Heart left ventricle (tissue), 13 donors: ENCODE measurements around the gene OR8D4.

Experiments used
- CTCF ChIP-seq, 12 donors: fragments of 200-600 bp; sonication (generic) in 4 of 12; IDR thresholded peaks; one replicate each; pipeline versions ENCODE4 v1.5.0 to v1.8.0; 2018 to 2022; ENCODE audit warnings: antibody characterized with exemption in 12 of 12, mild to moderate bottlenecking in 5 of 12
- POLR2A ChIP-seq, 2 donors: fragments of 450-650 bp; IDR thresholded peaks; one replicate each; pipeline ENCODE4 v1.6.1; 2017; ENCODE audit warnings: antibody characterized with exemption in 2 of 2, mild to moderate bottlenecking in 2 of 2, moderate library complexity in 2 of 2
- donor health status: ischemic (EF 13 %, LVEDD 7.1; RV severe dilation, severe dysfunction).
- donor health status: DM: no; HTN: yes; CAD: no.
- donor health status: DM: no; HTN: no; CAD: no.
- donor health status: ischemic (EF 25% LVEDD 6.9; RV normal size, moderate dysfunction).
- donor health status: ischemic (EF 25% LVEDD 5.7; RV mildly dilated, moderate dysfunction).
- donor health status: ischemic (EF 35%, LVEDD 5.7; RV mildly dilated, moderate dysfunction).
- donor health status: nonischemic (EF 11% LVEDD 7.7; RV severe dilation, severe dysfunction).
- donor health status: DM: yes; HTN: yes; CAD: no.
- donor health status: PGD.
- donor health status: ischemic (EF 29% LVEDD 5.4; RV normal size, mild dysfunction).
- donor health status: nonischemic (EF 23%, LVEDD 6.1; RV moderate dilation, normal function).

GRCh38 chr11:123904932-123905331 is 3.0 kb downstream of the OR8D4 start:
- TF ChIP-seq POLR2A (IDR thresholded peaks at IDR 0.05) (no peak), CTCF (IDR thresholded peaks at IDR 0.05) (no peak)
